GM12878 (cell line): ENCODE measurements around the gene DDX51. TPM values are rescaled to one million over a fixed set of nuclear protein-coding genes. Genes with fewer than 3 reads are reported as not detected.
A peak's percentile ranks its signal among the peaks of the same experiment; 100 is the strongest.

Experiments
- ATAC-seq: fragments of 200-7000 bp; cut with Tn5 transposase; 3 replicates; pipeline ENCODE4 v1.9.1; 2020; ENCODE audit warnings: mild to moderate bottlenecking, moderate library complexity
- BruUV-seq: library from RNA; stranded (reverse); fragments of 400-500 nt; replicated peaks from 2 replicates; lab custom pipeline; 2021; lab: Mats Ljungman, UMichigan
- CTCF ChIA-PET: fragments of 300-600 bp; sonication (Branson Sonifier 250); formaldehyde crosslinking; extraction: SDS; loops from one replicate; lab custom pipeline; 2021; ENCODE audit warnings: inconsistent platforms; lab: Yijun Ruan, JAX
- POLR2A ChIA-PET: fragments of 350-600 bp; formaldehyde crosslinking; extraction: SDS; loops from one replicate; lab custom pipeline; 2021; ENCODE audit warnings: inconsistent platforms; lab: Charles Lee
- RAD21 ChIA-PET: fragments of 300-600 bp; sonication (Branson Sonifier 250); formaldehyde crosslinking; loops from one replicate; lab custom pipeline; 2023; ENCODE audit warnings: antibody characterized with exemption; ENCODE audit not compliant: unreplicated experiment; lab: Charles Lee
- SMC1A ChIA-PET: fragments of 300-600 bp; sonication (Branson Sonifier 250); formaldehyde crosslinking; loops from one replicate; lab custom pipeline; 2023; ENCODE audit not compliant: unreplicated experiment, uncharacterized antibody; lab: Charles Lee
- DNase-seq: peaks from one replicate; pipeline ENCODE4 v3.0.0-alpha.2; 2011; ENCODE audit warnings: low read depth, low spot score
- FAIRE-seq: peaks from 3 replicates; lab custom pipeline; 2011; peaks lifted over from hg19 to GRCh38; lab: Jason Lieb, UNC
- H2AFZ ChIP-seq: 2 replicates; pipeline ENCODE4 v1.6.0; 2011; ENCODE audit warnings: low read depth, low read length, control low read depth; ENCODE audit not compliant: control insufficient read depth
- H3K27ac ChIP-seq: 2 replicates; pipeline ENCODE4 v1.5.1; 2011; ENCODE audit warnings: control low read depth; ENCODE audit not compliant: control insufficient read depth, insufficient read depth
- H3K27me3 ChIP-seq, 2 experiments: replicated peaks in 1 of 2; 2 replicates each; pipeline versions ENCODE4 v1.6.0 to v1.6.1; 2011; ENCODE audit warnings: low read length in 1 of 2; ENCODE audit not compliant: control insufficient read depth in 2 of 2, insufficient read depth in 2 of 2
- H3K36me3 ChIP-seq, 2 experiments: 2 replicates each; pipeline ENCODE4 v1.5.1; 2011; ENCODE audit warnings: low read length in 1 of 2; ENCODE audit not compliant: control insufficient read depth in 2 of 2, insufficient read depth in 2 of 2
- H3K4me1 ChIP-seq: 2 replicates; pipeline ENCODE4 v1.6.1; 2011; ENCODE audit warnings: mild to moderate bottlenecking, low read length, moderate library complexity, mixed read lengths; ENCODE audit not compliant: control insufficient read depth, insufficient read depth
- H3K4me2 ChIP-seq: 2 replicates; pipeline ENCODE4 v1.6.0; 2011; ENCODE audit warnings: control low read depth; ENCODE audit not compliant: control insufficient read depth, insufficient read depth
- H3K4me3 ChIP-seq: fragments of 200-600 bp; sonication (generic); 2 replicates; pipeline ENCODE4 v1.5.1; 2016
- H3K79me2 ChIP-seq: 2 replicates; pipeline ENCODE4 v1.6.0; 2011; ENCODE audit warnings: low read length; ENCODE audit not compliant: control insufficient read depth, insufficient read depth
- H3K9ac ChIP-seq: 2 replicates; pipeline ENCODE4 v1.8.0; 2011; ENCODE audit warnings: low read length, control low read depth, mixed read lengths; ENCODE audit not compliant: control insufficient read depth, insufficient read depth
- H3K9me3 ChIP-seq: replicated peaks from 3 replicates; pipeline ENCODE4 v1.5.1; 2011; ENCODE audit warnings: mild to moderate bottlenecking, low read length; ENCODE audit not compliant: control insufficient read depth, insufficient read depth
- H4K20me1 ChIP-seq: 2 replicates; pipeline ENCODE4 v1.6.0; 2011; ENCODE audit not compliant: control insufficient read depth, insufficient read depth
- ASH2L ChIP-seq: fragments of 300-600, 200-600 bp; sonication (generic); IDR thresholded peaks from 2 replicates; pipeline ENCODE4 v1.6.1; 2017; ENCODE audit warnings: low read depth, mild to moderate bottlenecking, borderline replicate concordance
- ATF2 ChIP-seq: IDR thresholded peaks from 2 replicates; pipeline ENCODE4 v1.6.1; 2012; ENCODE audit warnings: low read length, inconsistent platforms
- BACH1 ChIP-seq: fragments of 450-650 bp; IDR thresholded peaks from 2 replicates; pipeline ENCODE4 v1.6.1; 2017; ENCODE audit warnings: mild to moderate bottlenecking, borderline replicate concordance
- BCL11A ChIP-seq: IDR thresholded peaks from 2 replicates; pipeline ENCODE4 v1.6.1; 2011; ENCODE audit warnings: low read depth, low read length
- CHD4 ChIP-seq: fragments of 200-600 bp; sonication (generic); IDR thresholded peaks from 2 replicates; pipeline ENCODE4 v1.6.1; 2016; ENCODE audit warnings: mild to moderate bottlenecking
- GATAD2B ChIP-seq: fragments of 450-650 bp; conservative IDR thresholded peaks from 2 replicates; pipeline ENCODE4 v1.6.1; 2017; ENCODE audit warnings: low read depth, mild to moderate bottlenecking, moderate library complexity
- HCFC1 ChIP-seq: fragments of 150-350 bp; IDR thresholded peaks from 2 replicates; pipeline ENCODE4 v1.6.1; 2014; ENCODE audit warnings: low read length
- NFYA ChIP-seq: IDR thresholded peaks from 2 replicates; pipeline ENCODE4 v1.6.1; 2011; ENCODE audit warnings: low read depth, mild to moderate bottlenecking, low read length, improper control_type of control experiment, borderline replicate concordance
- PRDM15 ChIP-seq: fragments of 450-650 bp; formaldehyde crosslinking; IDR thresholded peaks from 2 replicates; pipeline ENCODE4 v1.4.0; 2020; ENCODE audit warnings: mild to moderate bottlenecking, moderate library complexity
- SUZ12 ChIP-seq: fragments of 200-600 bp; sonication (generic); IDR thresholded peaks from one replicate; pipeline ENCODE4 v1.6.1; 2018; ENCODE audit warnings: antibody characterized with exemption, mild to moderate bottlenecking; ENCODE audit not compliant: unreplicated experiment
- WRNIP1 ChIP-seq: IDR thresholded peaks from 2 replicates; pipeline ENCODE4 v1.6.1; 2011; ENCODE audit warnings: low read depth, low read length, improper control_type of control experiment, borderline replicate concordance
- ZNF622 ChIP-seq: fragments of 450-650 bp; IDR thresholded peaks from 2 replicates; pipeline ENCODE4 v1.6.1; 2017; ENCODE audit warnings: mild to moderate bottlenecking, inconsistent platforms
- ZNF687 ChIP-seq: fragments of 450-650 bp; IDR thresholded peaks from 2 replicates; pipeline ENCODE4 v1.6.1; 2017; ENCODE audit warnings: mild to moderate bottlenecking, moderate library complexity
- WGBS: methylation state at CpG from one replicate; pipeline ENCODE4 v1.1.6; 2016; ENCODE audit warnings: low lambda C conversion rate; ENCODE audit not compliant: insufficient replicate concordance, insufficient coverage; ENCODE audit errors: missing lambda C conversion rate; 5-methylcytosine and 5-hydroxymethylcytosine counted together
- in situ Hi-C: fragments of 300-500 bp; cut with MboI; formaldehyde crosslinking; loops from 9 replicates; pipeline ENCODE4 v1.14.3; 2018; ENCODE audit warnings: mixed read lengths
- intact Hi-C: fragments of 100-400 bp; cut with micrococcal nuclease; formaldehyde crosslinking; loops from one replicate; pipeline ENCODE4 v1.14.2; 2022; ENCODE audit not compliant: unreplicated experiment
- polyA plus RNA-seq, 11 experiments: library from polyadenylated mRNA; depleted of rRNA in 4 of 11; unstranded in 6 of 11; stranded (reverse) in 5 of 11; fragments of >200 nt; fragmentation: Nextera tagmentation in 4 of 11; fragmentation: Illumina TruSeq in 1 of 11; extraction: Ambion mirVana in 4 of 11; extraction: Trizol in 1 of 11; gene quantifications; 1 replicate in 1 of 11; 2 replicates in 10 of 11; pipeline versions ENCODE4 v1.2.1 to v1.2.3, GENCODE V29; 2011 to 2016; ENCODE audit warnings: inconsistent platforms in 2 of 11, missing spikeins in 2 of 11, low read depth in 1 of 11
- total RNA-seq, 4 experiments: library from RNA; depleted of rRNA in 3 of 4; stranded (reverse); fragments of >200 nt in 3 of 4; fragmentation: Illumina TruSeq in 1 of 4; extraction: Trizol in 1 of 4; gene quantifications; 2 replicates each; pipeline versions ENCODE4 v1.2.1 to v1.2.3, GENCODE V29; 2013 to 2021

Gene DDX51
- total and polyA plus RNA-seq, 10 of the 15 experiments (the other 5 are each of a cell fraction or from before 2014, with no cell fraction given): 0.97 to 29.1 (median 9.8) TPM

- no peaks in the 10 kb centered on the region for H3K79me2 ChIP-seq
- H4K20me1 ChIP-seq: peaks cover 3% of the 10 kb centered on the region; the same call in 1 of the 2 replicates
- H3K4me1 ChIP-seq: no peaks in the 10 kb centered on the region
- H3K4me2 ChIP-seq: no peak overlapping the region
- ChIA-PET RAD21 (interaction anchor here (1.0 kb wide), 4 partner anchors 65 to 460 kb away, joined by 5 to 6 read pairs (median 6); no protein-coding TSS in a partner anchor), CTCF (interaction anchor here (0.6 to 1.6 kb wide), 14 partner anchors 9 to 461 kb away, joined by 3 to 9 read pairs (median 4); no protein-coding TSS in a partner anchor), SMC1A (interaction anchor here (1.1 kb wide), 2 partner anchors 65 to 460 kb away, joined by 4 read pairs; no protein-coding TSS in a partner anchor), POLR2A (interaction anchor here (0.5 kb wide), 1 partner anchor 615 kb away, joined by 3 read pairs; no protein-coding TSS in a partner anchor)
- H2AFZ ChIP-seq: no peak overlapping the region
- H3K36me3 ChIP-seq: peaks cover 3 to 12% of the 10 kb centered on the region in 2 experiments
- H3K4me3 ChIP-seq: no peak overlapping the region
- DNase-seq (no peak), FAIRE-seq (no peak), ATAC-seq (peak; percentile 30)
- BruUV-seq: no TSS peak
- intact Hi-C loops (loop anchor here (1.0 to 5.0 kb wide), 4 partner anchors 64 to 461 kb away; no protein-coding TSS in a partner anchor), in situ Hi-C loops (no loop called here)
- H3K9me3 ChIP-seq: peaks cover 8% of the 10 kb centered on the region
- 78% methylated on average over 21 of the region's 21 CpGs for WGBS
- no peaks in the 10 kb centered on the region for H3K27me3 ChIP-seq
- H3K27ac ChIP-seq: no peak overlapping the region
- H3K9ac ChIP-seq: no peak overlapping the region
- TF ChIP-seq BACH1: no peak
- TF ChIP-seq SUZ12: no peak
- TF ChIP-seq GATAD2B: no peak
- TF ChIP-seq CHD4: no peak
- TF ChIP-seq NFYA: no peak
- no peak for TF ChIP-seq PRDM15 (CRISPR knock-in tag)
- no peak for TF ChIP-seq HCFC1
- TF ChIP-seq ATF2: no peak
- TF ChIP-seq ZNF622: no peak
- no peak for TF ChIP-seq BCL11A
- TF ChIP-seq ASH2L: no peak
- no peak for TF ChIP-seq ZNF687
- no peak for TF ChIP-seq WRNIP1
Measured at GRCh38 chr12:132154341-132154761, 10.2 kb upstream of the DDX51 start.
